SK-N-SH treated with all-trans-retinoic acid at 6 μM for 48 hours (cell line): ENCODE results near the gene RIOX2.

Source experiments
- ATAC-seq: fragments of 200-7000 bp; cut with Tn5 transposase; 3 replicates; pipeline ENCODE4 v1.9.1; 2020; ENCODE audit warnings: mild to moderate bottlenecking, moderate library complexity
- ARNTL ChIP-seq: fragments of 450-650 bp; formaldehyde crosslinking; IDR thresholded peaks from 2 replicates; pipeline ENCODE4 v1.5.0; 2020; ENCODE audit warnings: low read depth, mild to moderate bottlenecking, moderate library complexity, borderline replicate concordance
- BACH2 ChIP-seq: fragments of 250-450 bp; sonication (Bioruptor Pico); IDR thresholded peaks from 2 replicates; pipeline ENCODE4 v1.9.0; 2021; ENCODE audit warnings: mild to moderate bottlenecking, borderline replicate concordance
- CREB5 ChIP-seq: fragments of 250-450 bp; sonication (Bioruptor Pico); IDR thresholded peaks from 2 replicates; pipeline ENCODE4 v1.5.1; 2020; ENCODE audit warnings: low read depth, mild to moderate bottlenecking, moderate library complexity
- CSDC2 ChIP-seq: fragments of 250-450 bp; sonication (Bioruptor Pico); IDR thresholded peaks from 2 replicates; pipeline ENCODE4 v1.5.0; 2020; ENCODE audit warnings: mild to moderate bottlenecking, moderate library complexity
- ESRRG ChIP-seq: fragments of 250-450 bp; sonication (Bioruptor Pico); IDR thresholded peaks from 2 replicates; pipeline ENCODE4 v1.6.1; 2021; ENCODE audit warnings: mild to moderate bottlenecking
- GLIS3 ChIP-seq: fragments of 250-450 bp; sonication (Bioruptor Pico); IDR thresholded peaks from 2 replicates; pipeline ENCODE4 v1.5.0; 2020; ENCODE audit warnings: mild to moderate bottlenecking, moderate library complexity
- ISL1 ChIP-seq: fragments of 250-450 bp; sonication (Bioruptor Pico); IDR thresholded peaks from 2 replicates; pipeline ENCODE4 v2.1.2; 2022; ENCODE audit warnings: mild to moderate bottlenecking, moderate library complexity
- OSR1 ChIP-seq: fragments of 250-450 bp; sonication (Bioruptor Pico); IDR thresholded peaks from 2 replicates; pipeline ENCODE4 v1.8.0; 2022; ENCODE audit warnings: moderate library complexity, mild to moderate bottlenecking, inconsistent platforms
- PPARA ChIP-seq: fragments of 250-450 bp; sonication (Bioruptor Pico); IDR thresholded peaks from 2 replicates; pipeline ENCODE4 v1.5.0; 2020; ENCODE audit warnings: mild to moderate bottlenecking, borderline replicate concordance
- RARB ChIP-seq: fragments of 250-450 bp; sonication (Bioruptor Pico); IDR thresholded peaks from 2 replicates; pipeline ENCODE4 v1.8.0; 2021; ENCODE audit warnings: mild to moderate bottlenecking, moderate library complexity
- SNAI2 ChIP-seq: fragments of 250-450 bp; sonication (Bioruptor Pico); IDR thresholded peaks from 2 replicates; pipeline ENCODE4 v1.5.0; 2020; ENCODE audit warnings: mild to moderate bottlenecking, moderate library complexity
- TCF4 ChIP-seq: fragments of 250-450 bp; sonication (Bioruptor Pico); IDR thresholded peaks from 2 replicates; pipeline ENCODE4 v1.8.0; 2021; ENCODE audit warnings: mild to moderate bottlenecking, moderate library complexity, borderline replicate concordance
- TOX ChIP-seq: fragments of 250-450 bp; sonication (Bioruptor Pico); IDR thresholded peaks from 2 replicates; pipeline ENCODE4 v1.8.0; 2021; ENCODE audit warnings: mild to moderate bottlenecking, moderate library complexity, borderline replicate concordance
- ZC3H10 ChIP-seq: fragments of 250-450 bp; sonication (Bioruptor Pico); IDR thresholded peaks from 2 replicates; pipeline ENCODE4 v1.5.1; 2021; ENCODE audit warnings: mild to moderate bottlenecking, moderate library complexity
- ZFP3 ChIP-seq: fragments of 250-450 bp; sonication (Bioruptor Pico); IDR thresholded peaks from 2 replicates; pipeline ENCODE4 v1.5.0; 2020; ENCODE audit warnings: mild to moderate bottlenecking, moderate library complexity
- ZFP30 ChIP-seq: fragments of 450-650 bp; formaldehyde crosslinking; IDR thresholded peaks from 2 replicates; pipeline ENCODE4 v1.5.0; 2022; ENCODE audit warnings: mild to moderate bottlenecking, moderate library complexity
- ZNF565 ChIP-seq: fragments of 450-650 bp; formaldehyde crosslinking; conservative IDR thresholded peaks from 2 replicates; pipeline ENCODE4 v1.5.0; 2020; ENCODE audit warnings: low read depth, mild to moderate bottlenecking, moderate library complexity
- ZNF70 ChIP-seq: fragments of 450-650 bp; formaldehyde crosslinking; IDR thresholded peaks from 2 replicates; pipeline ENCODE4 v1.5.0; 2020; ENCODE audit warnings: mild to moderate bottlenecking, moderate library complexity
- ZNF8 ChIP-seq: fragments of 450-650 bp; formaldehyde crosslinking; IDR thresholded peaks from 2 replicates; pipeline ENCODE4 v1.5.0; 2020; ENCODE audit warnings: mild to moderate bottlenecking, moderate library complexity
- TF ChIP-seq, protein P1 (sequence below): fragments of 250-450 bp; sonication (Bioruptor Pico); IDR thresholded peaks from 2 replicates; pipeline ENCODE4 v1.5.1; 2021; ENCODE audit warnings: mild to moderate bottlenecking, moderate library complexity
- TF ChIP-seq, protein P2 (sequence below): fragments of 250-450 bp; sonication (Bioruptor Pico); IDR thresholded peaks from 2 replicates; pipeline ENCODE4 v1.8.0; 2020; ENCODE audit warnings: mild to moderate bottlenecking, moderate library complexity, borderline replicate concordance
- TF ChIP-seq, protein P3 (sequence below): fragments of 250-450 bp; sonication (Bioruptor Pico); IDR thresholded peaks from 2 replicates; pipeline ENCODE4 v1.5.0; 2020; ENCODE audit warnings: mild to moderate bottlenecking, moderate library complexity
- TF ChIP-seq, protein P4 (sequence below): fragments of 250-450 bp; sonication (Bioruptor Pico); IDR thresholded peaks from 2 replicates; pipeline ENCODE4 v1.8.0; 2021; ENCODE audit warnings: low read depth, mild to moderate bottlenecking, moderate library complexity, borderline replicate concordance

The RIOX2 gene

DNA sequence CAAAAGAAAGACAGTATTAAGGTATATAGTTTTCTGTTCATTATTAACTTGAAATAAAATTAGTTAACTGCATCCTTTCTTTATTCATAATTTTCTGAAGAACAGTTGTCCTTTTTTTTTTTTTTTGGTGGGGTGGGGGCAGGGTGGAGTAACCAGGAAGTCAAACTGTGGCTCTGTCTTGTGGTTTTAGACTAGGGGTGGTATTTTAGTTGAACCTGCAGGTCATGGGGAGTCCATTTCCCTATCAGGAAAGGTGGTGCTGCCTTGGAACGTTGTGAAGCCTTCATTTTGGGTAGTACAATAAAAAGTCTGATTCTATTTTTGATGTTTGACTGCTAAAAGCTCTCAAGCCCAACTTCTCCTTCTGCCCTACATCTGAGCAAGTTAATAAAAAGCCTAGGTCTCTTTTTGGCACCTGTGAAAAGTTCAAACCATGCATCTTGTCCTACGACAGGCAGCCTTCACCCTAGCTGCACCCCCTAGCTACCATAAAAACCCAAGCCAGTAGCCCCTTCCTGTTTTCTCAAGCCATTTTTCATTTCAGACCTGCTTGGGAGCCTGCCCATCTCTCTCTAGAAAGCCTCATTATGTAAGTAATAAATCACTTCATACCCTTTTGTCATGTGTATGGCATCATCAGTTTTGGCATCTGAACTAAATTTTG lies 31.2 kb upstream of the RIOX2 start:
- TF ChIP-seq ZNF565 (CRISPR knock-in tag) (no peak), ZFP30 (no peak), ZNF70 (CRISPR knock-in tag) (no peak), CSDC2 (no peak), OSR1 (no peak), ARNTL (CRISPR knock-in tag) (no peak), CREB5 (CRISPR knock-in tag) (no peak), ZC3H10 (CRISPR knock-in tag) (no peak), ZNF8 (CRISPR knock-in tag) (no peak), GLIS3 (CRISPR knock-in tag) (no peak), BACH2 (CRISPR knock-in tag) (no peak), PPARA (no peak), SNAI2 (no peak), TOX (CRISPR knock-in tag) (no peak)
- TF ChIP-seq, protein P1, sequence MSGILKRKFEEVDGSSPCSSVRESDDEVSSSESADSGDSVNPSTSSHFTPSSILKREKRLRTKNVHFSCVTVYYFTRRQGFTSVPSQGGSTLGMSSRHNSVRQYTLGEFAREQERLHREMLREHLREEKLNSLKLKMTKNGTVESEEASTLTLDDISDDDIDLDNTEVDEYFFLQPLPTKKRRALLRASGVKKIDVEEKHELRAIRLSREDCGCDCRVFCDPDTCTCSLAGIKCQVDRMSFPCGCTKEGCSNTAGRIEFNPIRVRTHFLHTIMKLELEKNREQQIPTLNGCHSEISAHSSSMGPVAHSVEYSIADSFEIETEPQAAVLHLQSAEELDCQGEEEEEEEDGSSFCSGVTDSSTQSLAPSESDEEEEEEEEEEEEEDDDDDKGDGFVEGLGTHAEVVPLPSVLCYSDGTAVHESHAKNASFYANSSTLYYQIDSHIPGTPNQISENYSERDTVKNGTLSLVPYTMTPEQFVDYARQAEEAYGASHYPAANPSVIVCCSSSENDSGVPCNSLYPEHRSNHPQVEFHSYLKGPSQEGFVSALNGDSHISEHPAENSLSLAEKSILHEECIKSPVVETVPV (CRISPR knock-in tag) = no peak
- TF ChIP-seq, protein P2, sequence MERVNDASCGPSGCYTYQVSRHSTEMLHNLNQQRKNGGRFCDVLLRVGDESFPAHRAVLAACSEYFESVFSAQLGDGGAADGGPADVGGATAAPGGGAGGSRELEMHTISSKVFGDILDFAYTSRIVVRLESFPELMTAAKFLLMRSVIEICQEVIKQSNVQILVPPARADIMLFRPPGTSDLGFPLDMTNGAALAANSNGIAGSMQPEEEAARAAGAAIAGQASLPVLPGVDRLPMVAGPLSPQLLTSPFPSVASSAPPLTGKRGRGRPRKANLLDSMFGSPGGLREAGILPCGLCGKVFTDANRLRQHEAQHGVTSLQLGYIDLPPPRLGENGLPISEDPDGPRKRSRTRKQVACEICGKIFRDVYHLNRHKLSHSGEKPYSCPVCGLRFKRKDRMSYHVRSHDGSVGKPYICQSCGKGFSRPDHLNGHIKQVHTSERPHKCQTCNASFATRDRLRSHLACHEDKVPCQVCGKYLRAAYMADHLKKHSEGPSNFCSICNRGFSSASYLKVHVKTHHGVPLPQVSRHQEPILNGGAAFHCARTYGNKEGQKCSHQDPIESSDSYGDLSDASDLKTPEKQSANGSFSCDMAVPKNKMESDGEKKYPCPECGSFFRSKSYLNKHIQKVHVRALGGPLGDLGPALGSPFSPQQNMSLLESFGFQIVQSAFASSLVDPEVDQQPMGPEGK (CRISPR knock-in tag) = no peak
- TF ChIP-seq, protein P3, sequence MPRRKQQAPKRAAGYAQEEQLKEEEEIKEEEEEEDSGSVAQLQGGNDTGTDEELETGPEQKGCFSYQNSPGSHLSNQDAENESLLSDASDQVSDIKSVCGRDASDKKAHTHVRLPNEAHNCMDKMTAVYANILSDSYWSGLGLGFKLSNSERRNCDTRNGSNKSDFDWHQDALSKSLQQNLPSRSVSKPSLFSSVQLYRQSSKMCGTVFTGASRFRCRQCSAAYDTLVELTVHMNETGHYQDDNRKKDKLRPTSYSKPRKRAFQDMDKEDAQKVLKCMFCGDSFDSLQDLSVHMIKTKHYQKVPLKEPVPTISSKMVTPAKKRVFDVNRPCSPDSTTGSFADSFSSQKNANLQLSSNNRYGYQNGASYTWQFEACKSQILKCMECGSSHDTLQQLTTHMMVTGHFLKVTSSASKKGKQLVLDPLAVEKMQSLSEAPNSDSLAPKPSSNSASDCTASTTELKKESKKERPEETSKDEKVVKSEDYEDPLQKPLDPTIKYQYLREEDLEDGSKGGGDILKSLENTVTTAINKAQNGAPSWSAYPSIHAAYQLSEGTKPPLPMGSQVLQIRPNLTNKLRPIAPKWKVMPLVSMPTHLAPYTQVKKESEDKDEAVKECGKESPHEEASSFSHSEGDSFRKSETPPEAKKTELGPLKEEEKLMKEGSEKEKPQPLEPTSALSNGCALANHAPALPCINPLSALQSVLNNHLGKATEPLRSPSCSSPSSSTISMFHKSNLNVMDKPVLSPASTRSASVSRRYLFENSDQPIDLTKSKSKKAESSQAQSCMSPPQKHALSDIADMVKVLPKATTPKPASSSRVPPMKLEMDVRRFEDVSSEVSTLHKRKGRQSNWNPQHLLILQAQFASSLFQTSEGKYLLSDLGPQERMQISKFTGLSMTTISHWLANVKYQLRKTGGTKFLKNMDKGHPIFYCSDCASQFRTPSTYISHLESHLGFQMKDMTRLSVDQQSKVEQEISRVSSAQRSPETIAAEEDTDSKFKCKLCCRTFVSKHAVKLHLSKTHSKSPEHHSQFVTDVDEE (CRISPR knock-in tag) = no peak
- no peak for ATAC-seq

GRCh38 chr3:98002717-98003116 lies 30.5 kb upstream of the RIOX2 start:
- no peak for TF ChIP-seq CSDC2
- no peak for TF ChIP-seq RARB (CRISPR knock-in tag)
- TF ChIP-seq ZNF70 (CRISPR knock-in tag) = no peak
- TF ChIP-seq, protein P1 (CRISPR knock-in tag) = no peak
- TF ChIP-seq GLIS3 (CRISPR knock-in tag) = no peak
- TF ChIP-seq, protein P4, sequence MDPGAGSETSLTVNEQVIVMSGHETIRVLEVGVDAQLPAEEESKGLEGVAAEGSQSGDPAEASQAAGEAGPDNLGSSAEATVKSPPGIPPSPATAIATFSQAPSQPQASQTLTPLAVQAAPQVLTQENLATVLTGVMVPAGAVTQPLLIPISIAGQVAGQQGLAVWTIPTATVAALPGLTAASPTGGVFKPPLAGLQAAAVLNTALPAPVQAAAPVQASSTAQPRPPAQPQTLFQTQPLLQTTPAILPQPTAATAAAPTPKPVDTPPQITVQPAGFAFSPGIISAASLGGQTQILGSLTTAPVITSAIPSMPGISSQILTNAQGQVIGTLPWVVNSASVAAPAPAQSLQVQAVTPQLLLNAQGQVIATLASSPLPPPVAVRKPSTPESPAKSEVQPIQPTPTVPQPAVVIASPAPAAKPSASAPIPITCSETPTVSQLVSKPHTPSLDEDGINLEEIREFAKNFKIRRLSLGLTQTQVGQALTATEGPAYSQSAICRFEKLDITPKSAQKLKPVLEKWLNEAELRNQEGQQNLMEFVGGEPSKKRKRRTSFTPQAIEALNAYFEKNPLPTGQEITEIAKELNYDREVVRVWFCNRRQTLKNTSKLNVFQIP = no peak
- TF ChIP-seq ZC3H10 (CRISPR knock-in tag) = no peak
- no peak for TF ChIP-seq ZFP3
- no peak for TF ChIP-seq TOX (CRISPR knock-in tag)
- no peak for TF ChIP-seq PPARA
- TF ChIP-seq ARNTL (CRISPR knock-in tag) = no peak
- no peak for TF ChIP-seq OSR1
- TF ChIP-seq, protein P3 (CRISPR knock-in tag) = no peak
- no peak for TF ChIP-seq CREB5 (CRISPR knock-in tag)
- TF ChIP-seq TCF4 (CRISPR knock-in tag) = no peak
- no peak for TF ChIP-seq ISL1 (CRISPR knock-in tag)
- TF ChIP-seq ESRRG = no peak
- no peak for TF ChIP-seq BACH2 (CRISPR knock-in tag)
- no peak for ATAC-seq
